Superior temporal gyrus (tissue), 1 donor: Measurements from ENCODE around the gene ADGRB3.
A peak's percentile ranks its signal among the peaks of the same experiment; 100 is the strongest.
"Not testable (repeated sequence)": the region's sequence is repeated elsewhere in the genome, so short reads cannot be mapped to it uniquely, and the experiment has no call there.

Experiments used
- DNase-seq: peaks from one replicate; pipeline ENCODE4 v3.0.0-alpha.2; 2016; ENCODE audit errors: extremely low spot score

The ADGRB3 gene

DNA sequence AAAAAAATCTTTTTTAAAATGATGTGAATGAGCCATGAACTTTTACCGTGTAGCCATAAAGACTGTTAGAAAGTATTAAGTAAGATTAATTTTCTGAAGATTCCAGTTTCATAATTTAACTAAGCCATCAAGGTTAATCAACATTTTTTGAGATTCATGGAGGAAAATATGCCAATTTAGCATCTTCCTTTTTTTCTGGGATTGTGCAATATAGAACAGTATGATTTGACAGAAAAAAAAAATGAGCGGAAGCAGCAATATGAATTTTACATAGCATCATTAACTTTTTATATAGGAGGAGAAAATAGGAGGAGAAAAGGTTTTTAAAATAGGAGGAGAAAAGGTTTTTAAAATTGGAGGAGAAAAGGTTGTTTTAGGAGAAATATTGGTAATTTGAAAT lies 306.3 kb downstream of the ADGRB3 start:
- no peak for DNase-seq

DNA sequence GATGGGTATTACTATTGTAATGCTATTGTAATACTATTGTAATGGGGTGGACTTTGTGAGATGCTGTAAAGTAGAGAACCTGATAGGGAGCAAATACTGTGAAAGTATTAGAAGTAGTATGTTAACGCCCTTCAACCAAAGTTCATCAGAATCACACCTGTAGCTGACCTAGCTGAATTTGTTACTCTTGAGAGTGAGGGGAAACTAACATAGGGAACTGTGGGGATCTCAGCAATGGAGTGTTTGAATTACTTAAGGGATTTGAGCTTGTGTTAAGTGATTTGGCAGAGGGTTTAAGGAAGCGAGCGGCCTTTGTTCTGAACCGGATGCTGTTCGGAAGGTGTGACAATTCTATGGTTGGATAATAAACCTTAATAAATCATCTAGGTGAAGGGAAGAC lies 312.6 kb downstream of the ADGRB3 start:
- DNase-seq = no peak

DNA sequence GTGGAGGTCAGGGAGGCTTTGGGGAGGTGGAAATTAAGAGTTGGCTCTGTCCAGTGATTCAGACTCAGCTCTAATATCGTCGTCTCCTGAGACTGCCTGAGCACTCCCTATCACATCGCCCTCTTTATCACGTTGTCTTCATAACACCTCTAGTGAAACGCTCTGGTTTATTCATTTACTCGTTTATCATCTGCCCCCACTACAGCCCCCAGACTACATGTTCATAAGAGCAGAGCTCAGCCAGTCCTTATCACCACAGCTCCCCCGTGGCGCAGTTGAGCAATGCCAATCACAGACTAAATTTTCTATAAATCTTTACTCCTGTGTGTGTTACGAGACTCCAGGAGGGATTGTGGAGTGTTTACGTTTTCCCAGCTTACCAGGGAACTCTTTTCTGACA lies 316.2 kb downstream of the ADGRB3 start:
- no peak for DNase-seq

DNA sequence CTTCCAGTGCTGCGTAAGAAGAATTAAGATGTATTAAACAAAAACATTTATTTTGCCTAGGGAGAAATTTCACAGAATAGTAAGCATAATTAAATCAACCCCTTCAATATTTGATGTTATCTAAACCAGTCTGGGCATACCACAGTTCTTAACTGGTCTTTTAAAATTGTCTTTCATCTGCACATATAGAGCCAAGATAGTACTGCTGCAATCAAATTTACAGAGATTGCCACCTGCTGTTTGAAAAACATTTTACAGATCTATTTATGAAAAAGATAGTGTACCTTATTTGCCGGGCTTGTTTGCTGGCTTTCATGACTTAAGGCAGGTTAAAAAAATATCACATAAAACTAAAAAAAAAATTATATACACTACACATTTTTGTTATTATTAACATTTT lies 323.2 kb downstream of the ADGRB3 start:
- DNase-seq = peak; percentile 77

DNA sequence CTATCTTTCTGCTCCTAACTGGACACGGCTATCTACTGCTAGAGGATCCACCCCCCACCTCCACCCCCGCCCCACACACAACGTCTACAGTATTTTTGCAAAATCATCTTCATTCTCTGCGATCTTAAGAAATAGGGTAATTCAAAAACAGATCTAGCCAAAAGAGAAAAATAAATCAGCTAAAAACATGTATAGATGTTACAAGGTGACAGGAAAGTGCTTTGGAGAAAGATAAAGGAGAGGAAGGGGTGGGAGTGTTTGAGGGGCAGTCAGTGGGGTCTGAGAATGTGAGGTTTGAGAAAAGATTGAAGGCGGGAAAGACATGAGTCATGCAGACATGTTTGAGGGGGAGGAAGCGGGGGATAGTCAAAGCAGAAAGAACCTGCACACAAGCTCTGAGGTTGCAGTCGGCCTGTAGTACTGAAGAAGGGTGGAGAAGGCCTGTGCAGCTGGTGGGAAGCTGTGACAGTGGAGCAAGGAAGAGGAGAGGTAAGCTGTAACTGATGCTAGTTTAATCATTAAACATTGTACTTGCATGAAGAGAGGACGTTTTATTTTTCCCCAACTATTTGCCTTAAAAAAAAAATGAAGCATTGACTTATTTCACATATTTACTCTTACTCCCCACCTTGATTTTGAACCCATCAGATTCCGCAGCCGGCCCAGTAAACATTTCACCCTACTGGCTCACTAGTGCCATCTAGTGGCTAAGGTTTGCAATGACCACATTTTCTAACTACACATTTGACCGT lies 332.6 kb downstream of the ADGRB3 start:
- peak; percentile 92 for DNase-seq

DNA sequence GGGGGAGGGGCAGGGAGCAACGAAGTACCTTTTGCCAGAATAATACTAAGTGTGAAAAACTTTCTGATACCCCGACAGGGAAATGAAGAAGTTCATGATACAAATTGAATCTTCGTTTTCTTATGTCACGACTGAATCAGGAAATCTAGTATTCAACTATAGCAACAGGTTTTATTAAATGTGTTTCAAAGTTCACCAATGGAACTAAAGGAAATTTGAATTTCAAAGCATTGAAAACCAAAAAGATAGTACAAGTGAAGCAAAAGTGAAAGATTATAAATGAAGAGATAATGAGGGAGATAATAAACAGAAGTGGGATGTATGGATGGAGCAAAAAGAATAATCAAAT lies 333.2 kb downstream of the ADGRB3 start:
- DNase-seq = no peak

DNA sequence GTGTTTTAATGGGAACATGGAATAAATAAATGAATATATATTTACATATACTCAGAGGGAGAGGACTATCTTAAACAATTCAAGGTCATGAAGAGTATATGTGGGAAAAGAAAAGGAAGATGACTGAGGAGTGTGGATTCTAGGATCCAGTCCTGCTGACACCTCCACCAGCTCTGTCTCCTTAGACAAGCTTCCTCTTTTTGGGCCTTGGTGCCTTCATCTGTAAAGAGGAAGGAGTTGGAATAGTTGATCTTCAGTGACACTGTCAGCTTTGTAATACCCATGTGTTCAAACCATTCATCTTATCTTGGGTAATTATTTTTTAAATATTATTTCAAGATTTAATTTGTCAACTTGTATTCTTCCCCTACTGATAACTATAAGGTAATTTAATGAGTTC lies 338.0 kb downstream of the ADGRB3 start:
- no peak for DNase-seq

DNA sequence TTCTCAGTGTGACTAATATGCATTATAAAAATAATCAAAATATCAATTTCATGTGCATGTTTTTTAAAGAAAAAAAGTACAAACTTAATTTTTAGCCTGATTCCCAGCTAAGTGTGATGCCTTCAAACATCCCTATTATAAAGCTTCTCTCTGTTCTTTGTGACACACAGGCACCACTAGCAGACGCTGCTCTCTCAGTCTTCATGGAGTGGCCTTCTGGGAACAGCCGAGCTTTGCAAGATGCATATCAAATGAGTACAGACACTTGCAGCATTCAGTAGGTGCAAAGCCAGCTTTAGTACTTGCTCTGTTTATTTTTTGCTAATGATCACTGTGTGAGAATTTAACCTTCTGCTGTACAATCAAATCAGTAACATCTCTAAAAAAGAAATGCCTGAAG lies 340.0 kb downstream of the ADGRB3 start:
- DNase-seq = peak; percentile 93

DNA sequence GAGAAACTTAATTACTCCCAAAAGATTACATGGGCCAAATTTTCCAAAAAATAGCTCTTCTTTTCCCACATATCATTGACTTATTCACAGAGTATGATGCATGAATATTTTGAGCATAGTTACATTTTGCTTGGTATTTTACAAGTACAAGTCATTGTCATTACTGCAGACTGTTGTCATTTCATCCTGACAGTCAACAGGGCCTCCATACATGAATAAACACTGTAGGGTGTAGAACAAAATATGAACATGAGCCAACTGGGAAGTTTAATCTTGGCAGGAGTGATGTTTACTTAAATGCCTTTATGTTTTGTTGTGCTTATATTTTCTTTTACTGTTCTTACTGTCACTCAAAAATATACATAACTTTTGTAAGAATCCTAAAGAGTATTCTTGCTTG lies 340.7 kb downstream of the ADGRB3 start:
- DNase-seq = no peak

DNA sequence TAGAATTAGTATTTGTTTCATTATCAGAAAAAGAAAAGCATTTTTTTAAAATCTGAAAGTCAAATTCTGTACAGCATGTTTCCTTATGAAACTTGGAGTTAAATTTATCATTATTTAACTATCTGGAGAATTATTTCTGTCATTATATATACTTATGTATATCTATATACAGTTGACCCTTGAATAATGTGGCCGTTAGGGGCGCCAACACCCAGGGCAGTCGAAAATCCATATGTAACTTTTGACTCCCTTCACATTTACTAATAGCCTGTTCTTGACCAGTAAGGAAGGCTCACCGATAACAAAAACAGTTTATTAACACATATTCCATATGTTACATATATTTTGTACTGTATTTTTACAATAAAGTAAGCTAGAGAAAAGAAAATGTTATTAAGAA lies 341.2 kb downstream of the ADGRB3 start:
- DNase-seq = no peak

DNA sequence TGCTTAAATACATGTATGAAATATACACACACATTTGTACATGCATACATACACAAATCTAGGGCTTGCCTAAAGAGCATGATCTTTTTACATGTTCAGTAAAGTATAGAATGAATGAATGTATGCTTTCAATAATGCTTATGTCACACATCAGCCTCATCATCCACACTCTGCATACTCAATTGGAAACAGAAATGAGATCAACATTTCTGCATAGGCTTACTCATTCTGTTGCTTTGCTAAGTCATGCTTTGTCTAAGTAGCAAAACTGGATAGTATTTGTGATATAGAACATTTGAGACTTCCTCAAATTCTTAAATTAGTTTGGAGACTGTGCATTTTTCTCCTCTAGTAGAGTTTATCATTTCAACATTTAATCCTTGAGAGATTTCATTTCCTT lies 343.3 kb downstream of the ADGRB3 start:
- no peak for DNase-seq

DNA sequence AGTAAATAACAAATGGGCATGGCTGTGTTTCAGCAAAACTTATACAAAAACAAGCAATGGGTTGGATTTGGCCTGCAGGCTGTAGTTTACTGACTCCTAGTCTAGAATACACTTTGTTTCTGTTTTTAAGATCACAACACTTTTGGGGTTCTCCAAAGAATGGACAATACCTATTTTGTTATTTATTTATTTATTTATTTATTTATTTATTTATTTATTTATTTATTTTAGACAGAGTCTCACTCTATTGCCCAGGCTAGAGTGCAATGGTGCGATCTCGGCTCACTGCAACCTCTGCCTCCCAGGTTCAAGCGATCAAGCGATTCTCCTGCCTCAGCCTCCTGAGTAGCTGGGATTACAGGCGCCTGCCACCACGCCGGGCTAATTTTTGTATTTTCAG lies 346.6 kb downstream of the ADGRB3 start:
- DNase-seq = not testable (repeated sequence)

DNA sequence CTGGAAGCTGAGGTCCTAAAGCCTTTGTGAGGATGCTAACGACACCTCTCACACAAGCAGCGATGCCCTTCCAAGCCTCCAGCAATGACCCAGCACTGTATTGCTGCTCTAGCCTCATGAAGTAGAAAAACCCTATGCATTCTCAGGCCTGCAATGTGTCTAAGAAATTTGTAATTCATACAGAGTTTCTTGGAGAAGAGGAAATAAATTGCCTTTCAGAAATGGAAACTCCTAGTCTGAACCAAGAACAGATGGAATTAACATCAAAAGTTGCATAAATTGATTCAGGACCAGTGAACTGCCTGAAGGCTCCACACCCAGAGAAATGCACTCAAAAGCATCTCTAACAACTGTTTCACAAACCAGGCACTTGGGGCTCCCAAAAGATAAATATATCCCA lies 353.6 kb downstream of the ADGRB3 start:
- DNase-seq = no peak

DNA sequence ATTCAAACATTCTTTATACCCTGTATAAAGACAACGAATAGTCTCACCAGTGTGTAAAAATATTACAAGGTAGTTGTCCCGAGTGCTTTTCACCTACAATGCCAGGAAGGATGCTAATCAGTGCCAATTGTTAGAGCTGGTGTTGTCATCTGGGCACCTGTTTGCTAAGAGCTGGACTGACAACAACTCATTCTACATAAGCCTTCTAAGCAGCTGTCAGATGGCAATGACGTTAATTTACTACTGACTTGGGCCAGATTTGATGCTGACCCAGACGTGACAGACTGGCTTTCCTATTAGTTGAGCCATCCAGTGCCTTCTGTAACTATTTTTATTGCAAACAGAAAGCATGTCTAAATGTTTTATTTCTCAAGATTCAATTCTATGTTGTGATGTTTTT lies 355.2 kb downstream of the ADGRB3 start:
- no peak for DNase-seq

DNA sequence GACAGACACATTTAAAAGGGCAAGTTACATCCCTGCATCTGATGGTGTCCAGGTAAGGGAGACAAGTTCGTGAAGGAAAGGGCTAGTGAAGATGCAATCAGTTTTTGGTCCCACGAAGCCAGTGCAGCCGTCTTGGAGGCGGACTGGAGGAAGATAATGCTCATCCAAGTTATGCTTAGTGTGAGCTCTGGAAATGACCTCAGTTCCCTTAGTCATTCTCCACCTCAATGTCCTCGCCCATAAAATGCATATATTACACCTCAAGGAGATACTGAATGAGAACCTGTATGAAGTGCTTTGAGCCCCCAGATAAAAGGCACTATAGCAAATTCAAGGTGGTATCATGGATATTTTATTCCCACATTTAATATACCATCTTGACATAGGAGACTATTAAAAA lies 358.8 kb downstream of the ADGRB3 start:
- no peak for DNase-seq

DNA sequence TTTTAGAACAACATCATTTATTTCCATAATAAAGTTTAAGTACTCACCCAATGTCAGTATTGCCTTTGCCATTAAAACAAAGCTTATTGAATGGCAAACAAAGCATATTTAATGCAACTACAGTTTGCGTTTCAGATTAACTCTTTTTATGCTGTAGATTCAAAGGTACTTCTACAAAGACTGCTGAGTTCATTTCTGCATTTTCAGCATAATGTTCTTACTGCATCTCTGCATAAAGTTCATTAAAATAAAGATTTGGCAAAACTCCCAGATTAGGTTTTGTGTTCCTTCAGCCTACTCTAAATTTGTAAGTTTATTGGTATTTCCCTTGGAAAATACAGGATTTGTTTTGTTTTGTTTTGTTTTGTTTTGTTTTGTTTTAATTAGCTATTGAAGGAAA lies 359.4 kb downstream of the ADGRB3 start:
- no peak for DNase-seq

DNA sequence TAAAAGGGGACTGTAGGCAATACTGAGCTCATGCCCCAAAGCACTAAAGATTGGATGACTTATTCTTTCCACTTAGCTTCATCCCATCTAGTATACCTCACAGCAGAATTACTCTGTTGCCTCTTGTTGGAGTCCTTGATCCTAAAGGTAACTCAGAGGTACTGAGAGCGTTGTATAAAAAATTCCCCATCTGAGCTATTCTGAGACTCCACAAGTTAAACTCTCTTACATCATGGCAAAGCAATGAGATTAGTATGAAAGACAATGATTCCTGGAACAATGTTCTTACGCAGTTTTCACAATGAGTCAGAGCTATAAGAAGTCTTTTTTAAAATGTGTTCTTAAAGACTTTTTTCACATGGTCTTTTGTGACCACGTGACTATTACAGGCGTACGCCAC lies 370.1 kb downstream of the ADGRB3 start:
- no peak for DNase-seq

DNA sequence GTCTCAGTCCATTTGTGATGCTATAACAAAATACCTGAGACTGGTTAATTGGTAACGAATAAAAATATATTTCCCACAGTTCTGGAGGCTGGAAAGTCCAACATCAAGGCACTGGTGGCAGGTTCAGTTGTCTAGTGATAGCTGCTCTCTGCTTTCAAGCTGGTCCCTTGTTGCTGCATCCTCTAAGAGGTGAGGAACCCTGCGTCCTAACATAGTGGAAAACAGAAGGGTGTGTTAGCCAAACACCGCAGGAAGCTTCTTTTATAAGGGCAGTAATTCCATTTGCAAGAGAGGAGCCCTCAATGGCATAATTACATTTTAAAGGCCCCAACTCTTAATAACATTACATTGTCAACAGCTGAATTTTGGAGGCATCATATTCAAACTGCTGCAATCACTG lies 372.7 kb downstream of the ADGRB3 start:
- DNase-seq = no peak

DNA sequence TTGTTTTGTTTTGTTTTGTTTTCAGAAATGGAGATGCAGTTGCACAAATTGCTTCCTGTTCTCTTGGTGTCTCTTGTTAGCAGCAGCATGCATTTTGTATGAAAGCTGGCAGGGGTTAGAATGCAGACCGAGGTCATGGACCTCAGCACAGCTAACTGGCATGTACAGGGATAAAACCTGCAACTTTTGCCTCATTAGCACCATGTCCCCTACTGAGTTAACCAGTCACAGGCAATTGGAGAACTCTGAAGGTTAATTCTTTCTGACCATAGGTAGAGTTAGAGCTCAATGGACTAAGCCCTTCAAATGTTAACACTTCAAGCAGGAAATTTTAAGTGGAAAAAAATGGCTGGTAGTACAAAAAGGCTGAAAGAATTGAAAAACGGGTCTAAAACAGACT lies 377.1 kb downstream of the ADGRB3 start:
- DNase-seq = no peak

DNA sequence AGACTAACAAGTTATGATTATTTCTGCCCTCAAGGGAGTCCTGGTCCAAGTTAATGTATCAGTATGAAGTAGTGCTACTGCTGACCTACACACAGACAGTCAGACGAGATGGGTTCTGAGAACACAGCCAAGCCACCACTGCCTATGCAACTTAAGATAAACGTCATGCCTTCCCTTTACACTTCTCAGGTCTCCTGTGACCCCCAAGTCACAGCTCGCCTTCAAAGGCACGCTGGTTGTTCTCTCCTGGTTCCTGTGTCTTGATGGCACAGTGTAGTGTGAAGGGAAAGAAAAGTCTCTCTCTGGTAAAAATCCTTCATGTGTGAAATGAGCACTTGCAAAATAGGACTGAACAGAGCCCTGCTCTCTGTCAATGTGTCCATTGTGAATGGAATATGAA lies 377.8 kb downstream of the ADGRB3 start:
- no peak for DNase-seq

DNA sequence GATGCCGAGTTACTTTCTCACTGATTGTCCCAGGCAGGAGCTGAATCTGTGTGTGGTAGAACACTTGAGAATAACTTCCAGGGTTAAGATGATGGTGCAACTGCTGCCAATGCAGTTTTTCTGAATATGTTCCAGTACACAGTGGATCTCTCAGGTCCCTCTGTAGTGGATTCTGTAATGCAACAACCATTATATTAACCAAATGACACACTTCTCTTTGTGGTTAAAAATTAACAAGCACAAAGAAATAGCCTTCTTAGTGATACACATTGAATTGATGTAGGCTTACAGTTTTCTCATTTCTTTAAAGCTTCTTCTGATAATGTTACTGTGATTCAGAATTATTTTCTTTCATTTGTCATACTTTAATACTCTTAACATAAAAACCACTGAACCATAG lies 383.8 kb downstream of the ADGRB3 start:
- DNase-seq = no peak

DNA sequence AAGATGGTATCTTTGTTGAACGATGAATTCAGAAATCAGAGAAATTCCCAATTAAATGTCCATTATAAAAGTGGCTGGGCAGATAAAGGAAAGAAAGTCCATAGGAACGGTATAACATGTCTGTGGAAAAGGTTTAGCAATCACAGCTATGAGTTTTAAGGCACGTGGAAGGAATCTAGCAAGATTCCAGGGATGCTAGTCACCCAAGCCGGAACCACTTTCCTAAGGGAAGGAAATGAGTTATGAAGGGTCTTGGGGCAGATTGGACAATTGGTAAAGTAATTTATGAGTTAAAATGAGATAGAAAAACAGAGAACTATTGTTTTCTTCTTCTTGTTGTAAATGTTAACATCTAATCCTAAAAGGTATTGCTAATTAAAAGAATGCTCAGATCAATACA lies 384.8 kb downstream of the ADGRB3 start:
- DNase-seq = no peak

DNA sequence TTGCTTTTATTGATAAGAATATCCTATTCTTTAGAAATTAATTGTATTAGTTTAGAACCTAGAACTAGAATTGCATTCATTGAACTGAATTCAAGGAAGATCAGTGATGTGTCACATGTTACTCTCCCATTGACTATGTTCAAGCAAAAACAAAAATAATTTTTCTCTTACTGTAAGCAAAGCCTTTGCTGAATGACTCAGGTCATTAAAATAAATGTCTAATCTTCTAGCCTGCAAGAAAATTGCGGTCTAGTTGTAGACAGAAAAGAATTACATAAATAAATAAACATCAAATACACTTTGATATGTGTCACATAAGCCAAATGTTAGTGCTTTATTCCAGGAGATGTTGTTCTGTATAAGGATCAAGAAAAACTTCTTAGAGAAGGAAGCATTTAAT lies 387.9 kb downstream of the ADGRB3 start:
- no peak for DNase-seq

DNA sequence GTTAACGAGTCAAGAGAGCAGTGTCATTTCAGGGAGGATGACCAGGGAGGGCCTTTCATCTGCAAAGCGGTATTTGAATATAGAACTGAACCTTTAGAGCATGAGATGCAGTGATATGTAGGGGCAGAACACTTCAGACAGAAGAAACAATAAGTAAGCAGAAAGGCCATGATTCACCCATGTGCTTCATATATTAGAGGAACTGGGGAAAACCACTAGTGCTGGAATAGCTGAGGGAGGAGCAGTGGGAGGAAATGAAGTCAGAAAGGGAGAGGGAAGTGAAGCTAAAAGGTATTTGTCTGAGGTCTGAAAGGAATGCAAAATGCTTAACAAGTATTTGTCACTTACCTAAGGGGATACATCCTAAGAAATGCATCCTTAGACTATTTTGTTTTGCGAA lies 391.2 kb downstream of the ADGRB3 start:
- no peak for DNase-seq
